Skeletal muscle cell (primary cell): ENCODE results near the gene METTL4.

Source experiments
- DNase-seq: peaks from one replicate; pipeline ENCODE4 v3.0.0-alpha.2; 2010; ENCODE audit warnings: low read depth
- H3K4me3 ChIP-seq: 2 replicates; pipeline ENCODE4 v1.5.1; 2011; ENCODE audit warnings: low read depth, mild to moderate bottlenecking, control low read depth, low read length, moderate library complexity

The METTL4 gene

DNA sequence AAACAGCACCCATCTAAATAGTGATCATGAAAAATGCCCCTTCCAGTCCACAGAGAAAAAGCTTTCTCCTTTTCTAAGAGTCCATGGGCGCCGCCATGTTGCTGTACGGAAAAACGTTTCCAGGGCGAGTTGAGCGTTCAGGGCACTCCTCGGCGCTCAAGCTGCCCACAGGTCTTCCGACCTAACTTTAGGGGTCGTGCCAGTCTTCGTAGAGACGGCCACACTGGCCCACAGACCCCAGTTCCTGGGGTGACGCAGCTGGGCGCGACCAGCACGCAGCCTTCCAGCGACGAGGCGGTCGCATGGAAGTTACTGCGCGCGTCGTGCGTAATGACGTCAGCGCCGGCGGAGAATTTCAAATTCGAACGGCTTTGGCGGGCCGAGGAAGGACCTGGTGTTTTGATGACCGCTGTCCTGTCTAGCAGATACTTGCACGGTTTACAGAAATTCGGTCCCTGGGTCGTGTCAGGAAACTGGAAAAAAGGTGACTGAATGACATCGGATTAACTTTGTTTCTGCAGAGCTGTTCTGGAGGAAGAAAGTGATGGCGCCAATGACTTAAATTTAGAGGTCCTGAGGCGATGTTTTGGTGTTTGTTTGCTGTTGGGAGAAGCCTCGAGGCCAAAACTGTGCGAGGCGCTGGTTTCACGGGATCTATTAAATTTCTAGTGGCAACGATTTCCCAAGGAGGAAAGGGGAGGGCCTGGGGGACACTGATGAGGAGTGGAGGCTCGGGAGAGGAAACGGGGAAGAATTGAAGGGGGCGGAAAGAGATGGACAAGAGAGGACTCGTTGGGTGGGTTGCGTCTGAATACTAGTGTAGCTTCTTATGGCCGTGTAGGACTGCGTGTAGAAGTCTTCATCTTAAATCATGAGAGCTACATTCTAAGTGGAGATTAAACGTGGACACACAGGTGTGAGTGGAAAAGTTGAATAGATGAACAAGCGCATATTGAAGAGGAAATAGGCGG, at the start of gene METTL4, which contains the start of gene NDC80:
TSS of gene METTL4 (minus strand) at position 306 of the 971 bp plus-strand sequence. CDS start 4,289 bp downstream, outside the sequence.
TSS of gene NDC80 (plus strand) at position 358 of the 971 bp plus-strand sequence. CDS start 1,429 bp downstream, outside the sequence.
- peak within 1 kb of the TSS; percentile 74 for H3K4me3 ChIP-seq
- peak; percentile 53 for DNase-seq

- no peak overlapping the region for H3K4me3 ChIP-seq
- DNase-seq: no peak
Measured at GRCh38 chr18:2618009-2618408, 46.7 kb upstream of the METTL4 start.

- H3K4me3 ChIP-seq: no peak overlapping the region
- DNase-seq: no peak
Measured at GRCh38 chr18:2617401-2617998, 46.2 kb upstream of the METTL4 start.

DNA sequence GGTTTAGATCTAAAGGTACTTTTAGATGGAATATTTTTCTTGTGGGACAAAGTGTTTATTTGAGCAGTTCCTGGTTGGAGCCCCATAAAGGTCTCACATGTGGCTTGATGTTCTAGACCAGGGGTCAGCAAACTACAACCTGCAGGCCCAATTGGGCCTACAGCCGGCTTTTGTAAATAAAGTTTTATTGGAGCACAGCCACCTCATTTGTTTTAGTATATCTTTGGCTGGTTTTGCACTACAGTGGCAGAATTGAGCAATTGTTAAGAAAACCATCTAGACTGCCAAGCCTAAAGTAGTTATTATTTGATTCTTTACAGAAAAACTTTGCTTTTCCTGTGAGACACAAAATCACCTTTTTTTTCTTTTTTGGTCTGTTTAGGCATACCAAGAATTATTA, 41.7 kb upstream of the METTL4 start:
- H3K4me3 ChIP-seq: no peak overlapping the region
- no peak for DNase-seq

DNA sequence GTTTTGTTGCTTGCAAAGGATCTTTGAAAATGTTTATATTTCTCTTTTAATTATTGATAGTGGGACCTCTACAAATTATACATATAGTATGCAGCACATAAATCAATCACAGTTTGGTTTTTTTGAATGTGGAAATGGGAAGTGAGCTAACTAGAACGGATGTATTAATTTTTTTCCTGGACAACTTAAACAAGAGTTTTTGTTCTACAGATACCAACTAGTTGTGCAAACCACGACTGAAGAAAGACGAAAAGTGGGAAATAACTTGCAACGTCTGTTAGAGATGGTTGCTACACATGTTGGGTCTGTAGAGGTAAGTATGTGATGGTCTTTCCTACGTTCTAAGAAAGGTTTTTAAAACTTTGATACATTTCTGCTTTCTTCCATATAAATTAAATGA, 39.2 kb upstream of the METTL4 start:
- no peak for DNase-seq
- no peak overlapping the region for H3K4me3 ChIP-seq

GRCh38 chr18:2609604-2610003, 38.3 kb upstream of the METTL4 start:
- no peak for DNase-seq
- H3K4me3 ChIP-seq: no peak overlapping the region

- DNase-seq: no peak
- H3K4me3 ChIP-seq: no peak overlapping the region
Measured at GRCh38 chr18:2606335-2606734, 35.0 kb upstream of the METTL4 start.

- H3K4me3 ChIP-seq: no peak overlapping the region
- no peak for DNase-seq
Measured at GRCh38 chr18:2602844-2603243, 31.5 kb upstream of the METTL4 start.

GRCh38 chr18:2597639-2598038, 26.3 kb upstream of the METTL4 start:
- no peak overlapping the region for H3K4me3 ChIP-seq
- no peak for DNase-seq

DNA sequence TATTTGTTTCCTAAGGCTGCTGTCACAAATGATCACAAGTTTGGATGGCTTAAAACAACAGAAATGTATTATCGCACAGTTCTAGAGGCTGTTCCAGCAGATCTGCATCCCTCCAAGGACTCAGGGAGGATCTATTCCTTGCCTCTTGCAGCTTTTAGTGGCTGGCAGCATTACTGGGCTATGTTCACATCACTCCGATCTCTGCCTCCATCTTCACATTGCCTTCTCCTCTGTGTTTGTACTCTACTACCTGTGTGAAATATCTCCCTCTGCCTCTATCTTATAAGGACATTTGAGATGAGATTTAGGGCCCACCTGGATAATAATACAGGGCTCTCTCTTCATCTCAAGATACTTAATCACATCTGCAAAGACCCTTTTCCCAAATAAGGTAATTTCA, 19.0 kb upstream of the METTL4 start:
- no peak overlapping the region for H3K4me3 ChIP-seq
- DNase-seq: no peak

DNA sequence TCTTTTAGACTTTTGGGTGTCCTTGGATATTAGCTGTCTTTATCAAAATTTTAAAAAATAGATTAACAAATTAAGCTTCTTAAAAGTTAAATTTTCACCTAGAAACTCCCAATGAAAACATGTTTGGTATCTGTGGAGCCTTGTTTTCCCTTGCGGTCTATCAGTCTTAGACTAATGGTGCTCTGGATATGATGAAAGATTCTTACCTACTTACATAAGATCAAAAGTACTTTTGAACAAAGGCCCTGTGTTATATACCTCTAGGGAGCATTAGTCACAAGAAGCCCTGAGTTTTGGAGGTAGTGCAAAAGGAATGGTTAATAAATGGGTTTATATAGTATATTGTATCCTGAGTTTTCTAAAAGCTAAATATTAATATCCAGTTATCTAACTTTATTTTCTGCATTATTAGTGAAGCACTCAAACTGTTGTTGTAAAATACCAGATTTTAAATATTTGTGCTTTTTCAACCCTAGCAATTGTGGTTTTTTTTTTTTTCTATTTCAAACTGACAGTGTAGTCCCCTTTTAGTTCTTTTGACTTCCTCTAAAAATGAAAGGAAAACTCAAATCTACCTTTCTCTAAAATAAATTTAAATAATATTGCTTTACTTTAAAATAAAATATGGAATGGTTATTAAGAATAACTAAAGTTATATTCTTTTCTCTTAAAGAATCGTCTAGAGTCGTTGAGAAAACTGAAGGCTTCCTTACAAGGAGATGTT, 18.2 kb upstream of the METTL4 start:
- no peak for DNase-seq
- H3K4me3 ChIP-seq: no peak overlapping the region

DNA sequence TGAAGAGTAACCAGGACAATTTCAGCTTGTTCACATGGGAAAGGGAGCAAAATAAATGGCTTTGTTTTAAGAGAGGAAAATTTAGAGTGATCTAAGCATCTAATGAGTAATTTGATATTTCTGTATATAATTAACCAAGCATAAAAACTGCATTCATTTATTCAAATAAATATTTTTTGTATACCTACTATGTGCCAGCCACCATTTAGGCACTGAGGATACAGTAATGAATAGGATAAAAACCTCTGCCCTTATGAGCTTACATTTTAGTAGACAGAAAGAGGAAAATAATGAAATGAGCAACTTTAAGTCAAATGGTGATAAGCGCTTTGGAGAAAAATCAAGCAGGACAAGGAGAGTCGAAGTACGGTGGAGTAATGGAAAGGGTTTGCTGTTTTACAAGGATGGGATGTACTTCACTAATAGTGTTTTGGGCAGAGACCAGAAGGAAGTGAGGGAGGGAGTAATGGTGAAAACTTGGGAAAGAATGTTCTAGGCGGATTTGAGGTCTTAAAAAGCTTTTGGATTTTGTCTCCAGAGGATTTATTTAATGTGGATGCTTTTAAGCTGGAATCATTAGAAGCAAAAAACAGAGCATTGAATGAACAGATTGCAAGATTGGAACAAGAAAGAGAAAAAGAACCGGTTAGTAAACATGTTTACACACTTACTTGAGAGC, 17.5 kb upstream of the METTL4 start:
- no peak for DNase-seq
- no peak overlapping the region for H3K4me3 ChIP-seq

GRCh38 chr18:2587788-2588187, 16.5 kb upstream of the METTL4 start:
- no peak overlapping the region for H3K4me3 ChIP-seq
- DNase-seq: no peak

DNA sequence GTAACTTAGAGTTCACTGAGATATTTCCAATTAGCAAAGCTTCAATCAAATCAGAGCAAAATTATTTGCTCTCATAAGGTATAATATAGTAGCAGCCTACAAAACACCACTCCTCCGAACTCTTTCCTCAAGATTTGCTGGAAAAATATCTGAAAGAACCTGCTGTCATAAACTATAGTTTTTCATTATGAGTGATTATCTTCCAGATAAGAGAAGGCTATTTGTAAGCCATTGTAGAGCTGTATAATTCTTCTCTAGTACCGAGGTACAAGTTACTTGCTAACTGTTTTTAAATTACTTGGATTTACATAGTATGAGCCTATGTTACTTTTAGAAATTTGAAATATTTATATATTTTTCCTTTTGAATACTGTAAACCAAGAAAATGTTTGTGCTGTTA, 2.1 kb upstream of the METTL4 start:
- peak overlapping the region; percentile 74 for H3K4me3 ChIP-seq
- DNase-seq: no peak

DNA sequence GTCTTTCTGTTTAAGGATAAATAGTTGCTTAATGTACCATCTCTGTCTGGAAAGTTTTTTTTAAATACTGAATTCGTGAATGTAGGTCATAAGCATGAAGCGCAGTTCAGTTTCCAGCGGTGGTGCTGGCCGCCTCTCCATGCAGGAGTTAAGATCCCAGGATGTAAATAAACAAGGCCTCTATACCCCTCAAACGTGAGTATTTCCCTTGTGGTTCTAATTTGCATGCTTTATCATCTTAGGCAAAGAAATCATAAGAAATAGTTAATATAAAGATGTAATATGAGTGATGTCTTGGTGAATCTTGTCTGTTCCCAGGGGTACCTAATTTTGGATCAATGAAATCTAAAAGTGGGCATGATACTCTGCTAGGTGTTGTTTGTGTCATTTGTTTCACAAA, 1.6 kb upstream of the METTL4 start:
- H3K4me3 ChIP-seq: peak overlapping the region; percentile 74
- no peak for DNase-seq

DNA sequence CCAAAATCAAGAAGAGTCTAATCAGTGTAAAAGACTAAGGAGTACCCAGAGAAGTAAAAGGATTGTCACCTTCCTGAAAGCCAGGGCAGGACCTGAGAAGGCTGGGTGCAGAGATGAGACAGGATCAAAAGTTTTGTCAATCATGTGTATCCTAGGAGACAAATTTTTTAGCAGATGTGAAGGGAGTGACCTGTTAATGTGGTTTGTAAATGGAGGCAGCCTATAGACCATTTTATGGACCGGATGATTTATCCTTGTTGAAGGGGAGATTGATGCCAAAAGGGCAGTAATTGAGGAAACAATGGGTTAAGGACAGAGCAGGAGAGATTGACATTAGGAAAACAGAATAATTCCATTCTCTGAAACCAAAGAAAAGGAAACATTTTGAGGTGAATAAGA, 865 bp upstream of the METTL4 start:
- DNase-seq: no peak

DNA sequence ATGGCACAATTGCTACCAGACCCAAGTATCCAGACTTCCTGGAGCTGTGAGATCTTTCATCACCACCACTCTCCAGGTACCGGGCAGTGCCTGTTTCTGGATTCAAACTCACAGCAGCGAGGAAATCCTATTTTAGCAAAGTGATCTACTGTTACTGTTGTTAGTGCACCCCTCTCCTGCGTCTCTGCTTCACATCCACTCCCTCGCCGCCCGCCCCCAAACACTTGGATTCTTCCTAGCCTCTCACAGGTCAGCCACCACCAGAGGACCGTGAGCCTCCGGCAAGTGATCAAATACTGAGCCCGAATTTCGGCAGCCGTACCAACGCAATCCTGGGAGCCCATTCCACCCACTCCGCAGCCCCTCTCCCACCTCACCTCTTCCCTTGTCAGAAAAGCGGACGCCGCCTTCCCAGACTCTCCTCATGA, 519 bp downstream of the METTL4 start:
- DNase-seq: peak; percentile 29
- H3K4me3 ChIP-seq: peak overlapping the region; percentile 74

More for the DNA sequence above, 865 bp upstream of the METTL4 start:
- H3K4me3 ChIP-seq: peak overlapping the region; percentile 74

GRCh38 chr18:2569338-2570207, 1.7 kb downstream of the METTL4 start:
- DNase-seq: no peak
- H3K4me3 ChIP-seq: peak overlapping the region; percentile 74
